ENCODE data around the gene DCAF10. TPM values are rescaled to one million over a fixed set of nuclear protein-coding genes. Genes with fewer than 3 reads are reported as not detected.

The DCAF10 gene
- total RNA-seq, 1 experiment from 2014 or later: 22.6 TPM

- intact Hi-C loops (cut with micrococcal nuclease; ENCODE audit: unreplicated experiment): no loop called here
- no peaks in the 10 kb centered on the region for H3F3A ChIP-seq (ENCODE audit: insufficient read depth, low read depth)
- H3K27me3 ChIP-seq (ENCODE audit: insufficient read depth, low read depth): no peaks in the 10 kb centered on the region
- no peaks in the 10 kb centered on the region for H3K4me1 ChIP-seq (replicated peaks; ENCODE audit: insufficient read depth)
- CTCF ChIA-PET: no interaction called here
- no peak overlapping the region for H3K4me2 ChIP-seq
- TF ChIP-seq CTCF (conservative IDR thresholded peaks at IDR 0.05) (no peak), EZH2 (IDR thresholded peaks at IDR 0.05; ENCODE audit: low read depth) (no peak)
- H2AFZ ChIP-seq: no peak overlapping the region
- H3K79me2 ChIP-seq (ENCODE audit: low read depth): no peaks in the 10 kb centered on the region
- no peak overlapping the region for H3K27ac ChIP-seq
- POLR2A ChIA-PET (ENCODE audit: unreplicated experiment): no interaction called here
- H4K20me1 ChIP-seq (ENCODE audit: insufficient read depth): no peaks in the 10 kb centered on the region
- no TSS peak for BruUV-seq (replicated peaks)
- H3K9me2 ChIP-seq (ENCODE audit: insufficient read depth): no peaks in the 10 kb centered on the region
- H3K9me3 ChIP-seq (ENCODE audit: insufficient read depth, low read depth): no peaks in the 10 kb centered on the region
- peaks cover 2% of the 10 kb centered on the region; the same call in 1 of the 2 replicates for H3K36me3 ChIP-seq (ENCODE audit: low read depth)
- no peak overlapping the region for H3K4me3 ChIP-seq
- DNase-seq: no peak
Measured at GRCh38 chr9:37856551-37856950, 56.0 kb downstream of the DCAF10 start.

- ChIA-PET CTCF (no interaction called here), POLR2A (ENCODE audit: unreplicated experiment) (no interaction called here)
- Histone ChIP-seq H3K4me2 (no peak overlapping the region), H3K79me2 (ENCODE audit: low read depth) (no peaks in the 10 kb centered on the region), H2AFZ (no peak overlapping the region), H3K4me3 (no peak overlapping the region), H3K9me3 (ENCODE audit: insufficient read depth, low read depth) (no peaks in the 10 kb centered on the region), H4K20me1 (ENCODE audit: insufficient read depth) (no peaks in the 10 kb centered on the region), H3F3A (ENCODE audit: insufficient read depth, low read depth) (no peaks in the 10 kb centered on the region), H3K4me1 (replicated peaks; ENCODE audit: insufficient read depth) (no peaks in the 10 kb centered on the region), H3K9me2 (ENCODE audit: insufficient read depth) (no peaks in the 10 kb centered on the region), H3K36me3 (ENCODE audit: low read depth) (peaks cover 5% of the 10 kb centered on the region; the same call in 1 of the 2 replicates), H3K27ac (no peak overlapping the region), H3K27me3 (ENCODE audit: insufficient read depth, low read depth) (no peaks in the 10 kb centered on the region)
- no peak for DNase-seq
- intact Hi-C loops (cut with micrococcal nuclease; ENCODE audit: unreplicated experiment): no loop called here
- BruUV-seq (replicated peaks): no TSS peak
- TF ChIP-seq CTCF (conservative IDR thresholded peaks at IDR 0.05): peak; percentile 39
- TF ChIP-seq EZH2 (IDR thresholded peaks at IDR 0.05; ENCODE audit: low read depth): no peak
Measured at GRCh38 chr9:37859043-37859442, 58.4 kb downstream of the DCAF10 start.

- Histone ChIP-seq H3K4me2 (no peak overlapping the region), H3K36me3 (ENCODE audit: low read depth) (peaks cover 5% of the 10 kb centered on the region; the same call in 1 of the 2 replicates), H3F3A (ENCODE audit: insufficient read depth, low read depth) (no peaks in the 10 kb centered on the region), H3K9me2 (ENCODE audit: insufficient read depth) (no peaks in the 10 kb centered on the region), H2AFZ (no peak overlapping the region), H4K20me1 (ENCODE audit: insufficient read depth) (no peaks in the 10 kb centered on the region), H3K9me3 (ENCODE audit: insufficient read depth, low read depth) (no peaks in the 10 kb centered on the region), H3K27ac (no peak overlapping the region), H3K79me2 (ENCODE audit: low read depth) (no peaks in the 10 kb centered on the region), H3K4me3 (no peak overlapping the region), H3K4me1 (replicated peaks; ENCODE audit: insufficient read depth) (no peaks in the 10 kb centered on the region), H3K27me3 (ENCODE audit: insufficient read depth, low read depth) (no peaks in the 10 kb centered on the region)
- TF ChIP-seq CTCF (conservative IDR thresholded peaks at IDR 0.05) (no peak), EZH2 (IDR thresholded peaks at IDR 0.05; ENCODE audit: low read depth) (no peak)
- BruUV-seq (replicated peaks): no TSS peak
- intact Hi-C loops (cut with micrococcal nuclease; ENCODE audit: unreplicated experiment): no loop called here
- ChIA-PET POLR2A (ENCODE audit: unreplicated experiment) (no interaction called here), CTCF (no interaction called here)
- DNase-seq: no peak
Measured at GRCh38 chr9:37862530-37862929, 61.9 kb downstream of the DCAF10 start.
